Rectal smooth muscle tissue (tissue), 1 donor: Measurements from ENCODE around the gene B3GNT9.
"Not testable (repeated sequence)": the region's sequence is repeated elsewhere in the genome, so short reads cannot be mapped to it uniquely, and the experiment has no call there.

ENCODE experiments used
- H3K27ac ChIP-seq: one replicate; pipeline ENCODE4 v1.7.0; 2013; ENCODE audit warnings: low read depth, low read length, inconsistent platforms
- H3K27me3 ChIP-seq: one replicate; pipeline ENCODE4 v1.7.0; 2013; ENCODE audit warnings: low read length; ENCODE audit not compliant: control insufficient read depth, insufficient read depth
- H3K36me3 ChIP-seq: one replicate; pipeline ENCODE4 v1.7.0; 2013; ENCODE audit warnings: low read length; ENCODE audit not compliant: control insufficient read depth, insufficient read depth
- H3K4me1 ChIP-seq: one replicate; pipeline ENCODE4 v1.7.0; 2013; ENCODE audit warnings: low read length; ENCODE audit not compliant: control insufficient read depth, insufficient read depth
- H3K4me3 ChIP-seq: one replicate; pipeline ENCODE4 v1.7.0; 2013; ENCODE audit warnings: low read length
- H3K9ac ChIP-seq: one replicate; pipeline ENCODE4 v1.7.0; 2013; ENCODE audit warnings: low read length

B3GNT9 gene

GRCh38 chr16:67129422-67129821 lies 21.4 kb downstream of the B3GNT9 start:
- Histone ChIP-seq H3K27me3 (no peaks in the 10 kb centered on the region), H3K4me1 (no peaks in the 10 kb centered on the region), H3K36me3 (peaks cover 13% of the 10 kb centered on the region), H3K9ac (no peak overlapping the region), H3K27ac (no peak overlapping the region), H3K4me3 (no peak overlapping the region)

GRCh38 chr16:67128887-67129286 lies 21.9 kb downstream of the B3GNT9 start:
- H3K27ac ChIP-seq: no peak overlapping the region

GRCh38 chr16:67128417-67128816 lies 22.4 kb downstream of the B3GNT9 start:
- H3K4me3 ChIP-seq: no peak overlapping the region
- H3K9ac ChIP-seq: no peak overlapping the region
- H3K27me3 ChIP-seq: no peaks in the 10 kb centered on the region
- H3K36me3 ChIP-seq: peaks cover 8% of the 10 kb centered on the region
- H3K4me1 ChIP-seq: no peaks in the 10 kb centered on the region
- H3K27ac ChIP-seq: no peak overlapping the region

More at GRCh38 chr16:67128887-67129286, 21.9 kb downstream of the B3GNT9 start:
- H3K36me3 ChIP-seq: peaks cover 8% of the 10 kb centered on the region
- no peaks in the 10 kb centered on the region for H3K27me3 ChIP-seq
- no peak overlapping the region for H3K4me3 ChIP-seq
- no peak overlapping the region for H3K9ac ChIP-seq
- H3K4me1 ChIP-seq: no peaks in the 10 kb centered on the region

- H3K4me1 ChIP-seq, H3K27ac ChIP-seq, H3K9ac ChIP-seq, H3K4me3 ChIP-seq, H3K27me3 ChIP-seq, H3K36me3 ChIP-seq: not testable (repeated sequence)
These were observed 28.0 kb downstream of the B3GNT9 start for GRCh38 chr16:67122799-67123198.

GRCh38 chr16:67120025-67120424 lies 30.8 kb downstream of the B3GNT9 start:
- H3K4me1 ChIP-seq: no peaks in the 10 kb centered on the region
- H3K9ac ChIP-seq: no peak overlapping the region
- H3K4me3 ChIP-seq: no peak overlapping the region
- H3K36me3 ChIP-seq: peaks cover 4% of the 10 kb centered on the region
- H3K27me3 ChIP-seq: no peaks in the 10 kb centered on the region
- no peak overlapping the region for H3K27ac ChIP-seq

- Histone ChIP-seq H3K4me3 (no peak overlapping the region), H3K9ac (no peak overlapping the region), H3K36me3 (peaks cover 4% of the 10 kb centered on the region), H3K4me1 (no peaks in the 10 kb centered on the region), H3K27me3 (no peaks in the 10 kb centered on the region), H3K27ac (no peak overlapping the region)
These were observed 33.1 kb downstream of the B3GNT9 start for GRCh38 chr16:67117716-67118115.

GRCh38 chr16:67116388-67117311 lies 34.1 kb downstream of the B3GNT9 start:
- no peak overlapping the region for H3K27ac ChIP-seq
- no peaks in the 10 kb centered on the region for H3K4me1 ChIP-seq
- no peaks in the 10 kb centered on the region for H3K27me3 ChIP-seq
- no peak overlapping the region for H3K4me3 ChIP-seq
- no peaks in the 10 kb centered on the region for H3K36me3 ChIP-seq
- no peak overlapping the region for H3K9ac ChIP-seq

- H3K4me1 ChIP-seq: no peaks in the 10 kb centered on the region
- H3K27ac ChIP-seq: no peak overlapping the region
- no peaks in the 10 kb centered on the region for H3K27me3 ChIP-seq
- no peak overlapping the region for H3K9ac ChIP-seq
- H3K4me3 ChIP-seq: no peak overlapping the region
- H3K36me3 ChIP-seq: no peaks in the 10 kb centered on the region
These were observed 35.2 kb downstream of the B3GNT9 start for GRCh38 chr16:67115639-67116038.

GRCh38 chr16:67114793-67115192 lies 36.0 kb downstream of the B3GNT9 start:
- no peak overlapping the region for H3K4me3 ChIP-seq
- no peaks in the 10 kb centered on the region for H3K36me3 ChIP-seq
- no peak overlapping the region for H3K9ac ChIP-seq
- no peaks in the 10 kb centered on the region for H3K27me3 ChIP-seq
- H3K4me1 ChIP-seq: no peaks in the 10 kb centered on the region
- no peak overlapping the region for H3K27ac ChIP-seq

- H3K4me1 ChIP-seq: no peaks in the 10 kb centered on the region
These were observed 38.0 kb downstream of the B3GNT9 start for GRCh38 chr16:67112591-67113399.

GRCh38 chr16:67111951-67112444 lies 38.8 kb downstream of the B3GNT9 start:
- no peak overlapping the region for H3K9ac ChIP-seq
- no peak overlapping the region for H3K4me3 ChIP-seq
- H3K36me3 ChIP-seq: no peaks in the 10 kb centered on the region
- H3K27ac ChIP-seq: no peak overlapping the region
- H3K4me1 ChIP-seq: no peaks in the 10 kb centered on the region
- no peaks in the 10 kb centered on the region for H3K27me3 ChIP-seq

More at GRCh38 chr16:67112591-67113399, 38.0 kb downstream of the B3GNT9 start:
- no peaks in the 10 kb centered on the region for H3K27me3 ChIP-seq
- H3K4me3 ChIP-seq: no peak overlapping the region
- H3K36me3 ChIP-seq: no peaks in the 10 kb centered on the region
- H3K9ac ChIP-seq: no peak overlapping the region
- no peak overlapping the region for H3K27ac ChIP-seq

GRCh38 chr16:67109407-67110135 lies 41.2 kb downstream of the B3GNT9 start, which contains the start of gene PHAF1:
PHAF1 (plus strand) TSS chr16:67109941; CDS start chr16:67110176, 235 bp downstream.
- Histone ChIP-seq H3K27me3 (no peaks in the 10 kb centered on the region), H3K27ac (peak within 1 kb of the TSS; percentile 75), H3K4me1 (no peaks in the 10 kb centered on the region), H3K4me3 (peak within 1 kb of the TSS; percentile 82), H3K36me3 (no peaks in the 10 kb centered on the region), H3K9ac (peak within 1 kb of the TSS; percentile 74)
